ENCODE measurements around the gene TCF19.

The TCF19 gene

DNA sequence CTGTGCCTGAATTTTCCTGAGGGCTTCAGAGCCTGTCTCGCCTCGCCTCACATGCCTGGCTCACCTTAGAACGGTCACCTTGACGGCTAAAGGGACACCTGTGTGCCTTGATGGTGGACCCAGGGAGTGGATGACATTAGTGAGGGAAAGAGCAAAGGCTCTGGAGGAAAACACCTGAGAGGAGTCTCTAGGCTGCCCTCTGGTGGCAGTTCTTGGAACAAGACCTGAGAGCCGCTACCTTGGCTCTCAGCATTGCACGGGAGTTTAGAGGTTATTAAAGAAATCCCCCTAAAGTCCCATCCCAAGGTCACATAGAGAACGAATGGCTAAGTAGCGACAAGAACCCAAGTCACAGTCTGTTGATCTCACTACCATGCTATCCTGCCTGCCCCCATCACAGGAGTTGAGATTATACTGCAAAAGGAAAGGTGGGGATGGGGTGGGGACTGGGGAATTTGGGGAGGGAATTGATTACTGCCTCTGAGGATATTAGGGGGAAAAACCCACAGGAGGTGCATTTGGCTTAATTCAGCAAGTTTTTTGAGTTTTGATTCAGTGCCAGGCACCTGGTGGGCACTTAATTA, 30.2 kb upstream of the TCF19 start:
- no peak for DNase-seq (ENCODE audit: low spot score)

DNA sequence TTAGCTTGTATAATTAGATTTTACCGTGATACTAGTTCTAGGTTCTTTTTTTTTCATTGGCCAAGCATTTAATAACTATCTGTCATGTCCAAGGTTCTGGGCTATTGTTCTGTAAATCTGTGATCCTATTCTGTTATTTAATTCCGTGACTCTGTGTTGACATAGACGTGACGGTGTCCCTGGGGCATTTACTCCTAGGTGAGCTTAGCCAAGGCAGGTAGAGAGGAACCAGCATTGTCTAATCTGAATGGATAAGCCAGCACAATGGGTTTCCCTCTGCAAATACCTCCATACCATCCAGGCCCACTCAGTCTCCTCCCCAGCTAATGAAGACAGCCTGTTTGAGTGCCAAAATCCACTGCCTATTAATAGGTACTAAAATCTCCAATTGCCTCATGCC, 29.3 kb upstream of the TCF19 start:
- no peak for DNase-seq (ENCODE audit: low spot score)

GRCh38 chr6:31130751-31131150, 27.6 kb upstream of the TCF19 start:
- DNase-seq (ENCODE audit: low spot score): no peak

DNA sequence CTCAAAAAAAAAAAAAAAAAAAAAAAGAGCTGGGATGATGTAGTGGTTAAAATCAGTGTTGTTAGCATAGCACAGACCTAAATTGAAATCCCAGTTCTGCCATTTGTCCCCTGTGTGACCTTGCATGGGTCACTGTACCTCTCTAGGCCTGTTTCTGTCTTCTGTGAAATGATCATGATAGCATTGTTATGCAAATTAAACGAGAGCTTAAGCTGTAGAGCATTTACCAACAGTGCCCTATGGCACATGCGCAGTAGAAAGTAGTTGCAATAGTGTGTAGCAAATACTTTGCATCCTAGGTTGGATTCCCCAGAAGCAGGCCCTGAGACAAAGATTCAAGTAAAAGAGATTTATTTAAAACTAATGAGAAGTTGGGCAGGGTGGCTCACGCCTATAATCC, 26.8 kb upstream of the TCF19 start:
- no peak for DNase-seq (ENCODE audit: low spot score)

- DNase-seq (ENCODE audit: low spot score): no peak
These were observed 25.6 kb upstream of the TCF19 start for GRCh38 chr6:31132806-31133205.

- DNase-seq (ENCODE audit: low spot score): no peak
These were observed 22.7 kb upstream of the TCF19 start for GRCh38 chr6:31135710-31136109.

- no peak for DNase-seq (ENCODE audit: low spot score)
These were observed 19.4 kb upstream of the TCF19 start, which contains the start of gene PSORS1C2 for GRCh38 chr6:31138982-31139381. Gene PSORS1C2, minus strand, starts transcription at chr6:31139066. Its CDS starts 40 bp downstream, at chr6:31139026.

DNA sequence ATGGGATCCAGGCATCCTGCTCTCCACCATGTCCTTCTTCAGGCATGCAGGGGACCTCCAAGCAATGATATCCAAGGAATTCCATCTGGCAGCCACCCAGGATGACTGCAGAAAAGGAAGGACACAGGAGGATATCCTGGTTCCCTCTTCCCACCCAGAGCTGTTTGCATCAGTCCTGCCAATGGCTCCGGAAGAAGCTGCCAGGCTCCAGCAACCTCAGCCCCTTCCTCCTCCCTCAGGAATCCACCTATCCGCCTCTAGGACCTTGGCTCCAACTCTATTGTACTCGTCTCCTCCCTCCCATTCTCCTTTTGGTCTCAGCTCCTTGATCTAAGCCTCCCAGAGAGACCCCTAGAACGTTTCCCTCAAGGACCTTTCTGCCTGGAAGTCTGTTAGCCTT, 18.8 kb upstream of the TCF19 start:
- no peak for DNase-seq (ENCODE audit: low spot score)

DNA sequence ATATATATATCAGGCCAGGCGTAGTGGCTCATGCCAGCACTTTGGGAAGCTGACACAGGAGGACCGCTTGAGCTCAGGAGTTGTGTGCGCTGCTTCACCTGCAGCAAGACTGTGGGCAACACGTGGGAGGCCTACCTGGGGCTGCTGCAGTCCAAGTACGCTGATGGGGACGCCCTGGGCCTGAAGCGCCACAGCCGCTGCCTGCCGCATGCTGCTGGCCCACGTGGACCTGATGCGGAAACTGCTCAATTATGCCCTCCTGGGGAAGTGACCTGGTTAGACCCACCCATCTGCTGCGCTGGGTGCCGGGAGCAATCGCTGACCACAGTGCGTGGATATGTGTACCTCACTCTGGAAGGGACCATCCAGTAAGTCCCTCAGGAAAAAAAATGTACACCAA, 17.7 kb upstream of the TCF19 start:
- no peak for DNase-seq (ENCODE audit: low spot score)

DNA sequence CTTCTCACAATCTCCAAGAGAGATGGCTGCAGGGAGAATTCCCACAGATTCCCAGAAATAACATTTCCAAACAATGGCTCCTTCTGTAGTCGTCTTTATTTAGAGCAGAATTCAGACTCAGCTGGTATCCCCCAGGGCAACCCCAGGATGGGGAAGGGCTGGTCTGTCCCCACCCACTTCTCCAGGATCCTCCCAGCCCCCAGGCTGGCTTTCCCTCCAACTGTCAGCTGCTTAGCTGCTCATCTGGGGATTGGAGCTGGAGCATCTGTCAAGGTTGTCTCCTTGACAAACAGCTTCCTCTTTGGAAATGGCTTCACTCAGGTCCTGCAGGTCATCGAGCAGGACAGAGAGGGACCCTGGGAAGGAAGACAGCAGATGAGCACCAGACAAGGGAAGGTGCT, 16.0 kb upstream of the TCF19 start:
- DNase-seq (ENCODE audit: low spot score): no peak

DNA sequence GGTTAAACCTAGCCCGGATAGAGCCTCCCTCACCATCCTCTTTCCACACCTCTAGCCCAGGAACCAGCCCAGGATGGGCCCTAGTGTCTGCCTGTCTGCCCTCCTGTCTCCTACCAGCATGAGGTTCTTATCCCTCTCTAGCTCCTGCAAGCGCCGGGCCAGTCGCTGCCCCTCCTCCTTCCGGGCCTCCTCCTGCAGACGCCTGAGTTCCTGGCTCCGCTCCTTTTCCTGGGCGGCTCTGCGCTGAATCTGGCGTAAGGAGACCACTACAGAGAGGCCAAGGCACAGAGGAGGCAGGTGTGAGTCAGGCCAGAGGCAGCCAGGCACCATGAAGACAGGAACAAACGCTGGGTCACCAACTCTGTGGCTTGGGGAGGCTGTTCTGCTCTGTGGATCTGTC, 15.2 kb upstream of the TCF19 start:
- DNase-seq (ENCODE audit: low spot score): no peak

- no peak for DNase-seq (ENCODE audit: low spot score)
These were observed 14.0 kb upstream of the TCF19 start for GRCh38 chr6:31144296-31144969.

DNA sequence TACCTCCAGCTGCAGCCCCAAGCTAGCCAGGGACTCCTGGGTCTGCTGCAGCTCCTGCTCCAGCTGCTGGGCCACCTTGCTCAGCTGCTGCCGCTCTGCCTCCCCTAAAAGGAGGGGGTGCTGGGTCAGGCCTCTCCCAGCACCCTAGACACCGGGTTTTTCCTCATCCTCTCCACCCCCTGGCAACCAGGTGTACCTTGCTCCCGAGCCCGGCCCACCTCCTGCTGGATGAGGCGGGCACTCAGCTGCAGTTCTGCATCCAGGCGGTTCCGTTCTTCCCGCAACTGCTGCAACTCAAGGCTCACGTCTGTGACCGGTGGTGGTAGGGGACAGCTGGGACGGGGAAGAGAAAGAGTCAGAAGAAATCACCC, 13.4 kb upstream of the TCF19 start:
- no peak for DNase-seq (ENCODE audit: low spot score)

GRCh38 chr6:31145386-31145785, 13.0 kb upstream of the TCF19 start:
- no peak for DNase-seq (ENCODE audit: low spot score)

DNA sequence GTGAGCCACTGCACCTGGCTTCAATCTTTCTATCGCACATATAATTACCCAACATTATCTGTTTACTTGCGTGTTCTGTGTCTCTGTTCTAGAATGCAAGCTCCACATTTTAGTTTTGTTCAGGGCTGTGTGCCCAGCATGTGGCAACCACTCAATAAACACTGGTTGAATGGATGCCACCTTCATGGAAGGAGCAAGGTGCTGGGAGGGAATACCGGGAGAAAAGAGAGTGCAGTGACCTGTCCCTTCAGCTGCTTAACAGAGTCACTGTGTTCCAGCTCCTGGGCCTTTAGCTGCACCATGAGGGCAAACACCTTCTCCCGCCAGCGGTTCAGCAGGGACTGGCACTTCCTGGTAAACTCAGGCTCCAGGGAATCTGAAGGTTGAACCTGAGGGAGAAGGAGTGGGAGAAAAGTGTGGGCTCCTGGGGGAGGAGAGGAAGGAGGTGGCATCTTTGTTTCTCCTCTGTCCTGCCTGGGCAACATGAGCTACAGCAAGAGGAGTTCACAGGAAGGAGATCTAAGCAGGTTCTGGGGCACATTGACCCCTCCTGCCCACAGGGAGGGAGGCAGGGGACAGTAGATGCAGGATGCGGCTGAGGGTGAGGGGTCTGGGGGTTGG, 8.5 kb upstream of the TCF19 start:
- DNase-seq (ENCODE audit: low spot score): no peak

- DNase-seq (ENCODE audit: low spot score): no peak
These were observed 5.6 kb upstream of the TCF19 start for GRCh38 chr6:31152781-31153180.

GRCh38 chr6:31154436-31154835, 4.0 kb upstream of the TCF19 start:
- DNase-seq (ENCODE audit: low spot score): no peak

DNA sequence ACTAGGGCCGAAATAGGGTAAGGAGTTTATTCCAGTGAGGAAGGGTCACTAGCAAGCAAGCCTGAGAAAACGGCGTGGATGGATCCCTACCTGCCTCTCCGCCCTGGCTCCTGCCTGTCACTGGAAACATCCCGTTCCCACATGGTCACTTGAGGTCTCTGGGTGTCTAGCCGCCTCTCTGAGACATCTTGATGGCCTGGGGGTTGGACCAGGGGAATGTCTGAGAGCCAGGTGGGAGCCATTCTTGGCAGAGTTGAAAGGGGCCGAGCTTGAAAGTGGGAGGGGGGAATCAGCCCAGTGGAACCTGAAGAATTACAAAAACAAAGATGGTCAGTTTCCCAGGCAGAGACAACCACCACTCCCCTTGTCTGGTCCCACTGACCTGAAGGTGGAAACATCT, 1.7 kb upstream of the TCF19 start:
- DNase-seq (ENCODE audit: low spot score): no peak

DNA sequence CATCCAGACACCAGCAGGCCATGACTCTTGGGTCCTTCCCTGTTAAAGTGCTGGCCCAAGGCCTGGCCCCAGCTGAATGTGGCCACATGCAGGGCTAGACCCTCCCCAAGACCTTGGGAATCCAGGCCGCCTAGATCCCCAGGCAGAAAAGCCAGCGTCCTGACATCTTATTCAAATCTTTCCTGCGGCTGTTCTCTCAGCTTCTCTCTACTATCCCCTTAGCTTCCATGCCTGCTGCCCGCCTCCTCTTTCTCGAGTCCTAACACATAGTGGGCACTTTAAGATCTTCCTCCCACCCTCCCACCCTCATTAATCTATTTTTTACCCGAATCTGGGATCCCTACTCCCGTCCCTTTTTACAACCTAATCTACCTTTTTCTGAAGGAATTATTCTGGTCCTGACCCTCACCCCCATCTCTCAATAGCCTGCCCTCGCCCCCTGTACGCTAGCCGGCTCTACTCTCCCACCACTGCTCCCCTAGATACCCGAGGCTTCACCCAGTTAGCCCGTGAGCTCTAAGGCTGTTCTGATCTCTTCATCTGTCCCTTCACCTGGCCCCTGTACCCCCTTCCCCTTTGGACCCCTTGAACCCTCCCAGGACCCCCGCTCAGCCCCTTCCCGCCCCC, 763 bp upstream of the TCF19 start, which contains the start of gene CCHCR1:
Gene CCHCR1 (minus strand): TSS at position 290 of the 627 bp plus-strand sequence. CDS start 202 bp downstream, at position 88.
- DNase-seq (ENCODE audit: low spot score): no peak

- DNase-seq (ENCODE audit: low spot score): no peak
These were observed 770 bp downstream of the TCF19 start for GRCh38 chr6:31158863-31159855.

- no peak for DNase-seq (ENCODE audit: low spot score)
These were observed 3.1 kb downstream of the TCF19 start for GRCh38 chr6:31161216-31162126.
